Keratinocyte (primary cell): ENCODE measurements around the gene ABCB11. TPM values are rescaled to one million over a fixed set of nuclear protein-coding genes. Genes with fewer than 3 reads are reported as not detected.

Experiments
- DNase-seq: peaks from one replicate; pipeline ENCODE4 v3.0.0-alpha.2; 2011; ENCODE audit warnings: low read depth, missing footprints, low spot score
- FAIRE-seq: peaks from 2 replicates; lab custom pipeline; 2011; peaks lifted over from hg19 to GRCh38; lab: Jason Lieb, UNC
- H2AFZ ChIP-seq: 2 replicates; pipeline ENCODE4 v1.6.0; 2012; ENCODE audit warnings: low read length, control low read depth, inconsistent platforms; ENCODE audit not compliant: control insufficient read depth
- H3K27ac ChIP-seq: 2 replicates; pipeline ENCODE4 v1.5.1; 2011; ENCODE audit warnings: low read length; ENCODE audit not compliant: control insufficient read depth, insufficient read depth
- H3K27me3 ChIP-seq: 3 replicates; pipeline ENCODE4 v1.6.0; 2011; ENCODE audit warnings: low read length; ENCODE audit not compliant: control insufficient read depth, insufficient read depth; ENCODE audit errors: extremely low read depth
- H3K36me3 ChIP-seq, 2 experiments: 2 replicates in 1 of 2; 3 replicates in 1 of 2; pipeline ENCODE4 v1.5.1; 2011; ENCODE audit warnings: low read length in 2 of 2, mild to moderate bottlenecking in 1 of 2; ENCODE audit not compliant: control insufficient read depth in 2 of 2, insufficient read depth in 2 of 2; ENCODE audit errors: extremely low read depth in 1 of 2
- H3K4me1 ChIP-seq: 3 replicates; pipeline ENCODE4 v1.5.1; 2011; ENCODE audit warnings: low read length; ENCODE audit not compliant: control insufficient read depth, insufficient read depth; ENCODE audit errors: extremely low read depth
- H3K4me2 ChIP-seq: 3 replicates; pipeline ENCODE4 v1.6.0; 2011; ENCODE audit warnings: low read depth, low read length; ENCODE audit not compliant: control insufficient read depth, insufficient read depth; ENCODE audit errors: extremely low read depth
- H3K4me3 ChIP-seq, 3 experiments: fragments of 200-600 bp in 1 of 3; sonication (generic) in 1 of 3; 2 replicates in 2 of 3; 3 replicates in 1 of 3; pipeline ENCODE4 v1.5.1; 2011 to 2016; ENCODE audit warnings: low read length in 3 of 3, mild to moderate bottlenecking in 3 of 3, control low read depth in 2 of 3, inconsistent platforms in 1 of 3, low read depth in 1 of 3, mixed read lengths in 1 of 3, mixed run types in 1 of 3, moderate library complexity in 1 of 3; ENCODE audit not compliant: control insufficient read depth in 2 of 3, insufficient read depth in 2 of 3; ENCODE audit errors: extremely low read depth in 1 of 3
- H3K79me2 ChIP-seq: 2 replicates; pipeline ENCODE4 v1.6.0; 2012; ENCODE audit warnings: low read length; ENCODE audit not compliant: control insufficient read depth, insufficient read depth
- H3K9ac ChIP-seq: 3 replicates; pipeline ENCODE4 v1.6.0; 2011; ENCODE audit warnings: low read length; ENCODE audit not compliant: control insufficient read depth, insufficient read depth; ENCODE audit errors: extremely low read depth
- H3K9me1 ChIP-seq: 3 replicates; pipeline ENCODE4 v1.6.0; 2011; ENCODE audit warnings: low read length; ENCODE audit not compliant: control insufficient read depth, insufficient read depth; ENCODE audit errors: extremely low read depth
- H3K9me3 ChIP-seq: 2 replicates; pipeline ENCODE4 v1.5.1; 2012; ENCODE audit warnings: low read depth, low read length; ENCODE audit not compliant: control insufficient read depth
- H4K20me1 ChIP-seq: 3 replicates; pipeline ENCODE4 v1.6.0; 2011; ENCODE audit warnings: low read length; ENCODE audit not compliant: control insufficient read depth, insufficient read depth; ENCODE audit errors: extremely low read depth
- EZH2 ChIP-seq: IDR thresholded peaks from one replicate; pipeline ENCODE4 v1.6.1; 2012; ENCODE audit warnings: inconsistent platforms, mild to moderate bottlenecking, low read length, moderate library complexity
- dilution Hi-C: fragments of 300-500 bp; cut with MboI; formaldehyde crosslinking; loops from one replicate; pipeline ENCODE4 v1.7.0; 2020; ENCODE audit warnings: low sequenced_read_pairs; ENCODE audit not compliant: extremely low pct_ligation_motif_present
- polyA plus RNA-seq, 5 experiments: library from polyadenylated mRNA; depleted of rRNA in 3 of 5; stranded (reverse) in 3 of 5; stranded (forward) in 1 of 5; unstranded in 1 of 5; fragments of >200 nt; gene quantifications; 1 replicate in 1 of 5; 2 replicates in 3 of 5; 3 replicates in 1 of 5; pipeline versions ENCODE4 v1.2.1 to v1.2.3, GENCODE V29; 2011 to 2012; ENCODE audit warnings: missing spikeins in 2 of 5, low read depth in 1 of 5, low replicate concordance in 1 of 5
- TF ChIP-seq, protein P1 (sequence below), 3 experiments: IDR thresholded peaks in 1 of 3; conservative IDR thresholded peaks in 1 of 3; optimal IDR thresholded peaks in 1 of 3; 2 replicates in 2 of 3; 3 replicates in 1 of 3; pipeline versions ENCODE3 to v1.5.1; 2011; ENCODE audit warnings: low read length in 3 of 3, mild to moderate bottlenecking in 3 of 3, moderate library complexity in 2 of 3, control low read depth in 1 of 3, inconsistent platforms in 1 of 3; ENCODE audit not compliant: insufficient read depth in 2 of 3; ENCODE audit errors: extremely low read depth in 1 of 3

Gene ABCB11
- polyA plus RNA-seq, 1 donor (not counting 4 experiments of a cell fraction or from before 2014, with no cell fraction given): 0.03 TPM

DNA sequence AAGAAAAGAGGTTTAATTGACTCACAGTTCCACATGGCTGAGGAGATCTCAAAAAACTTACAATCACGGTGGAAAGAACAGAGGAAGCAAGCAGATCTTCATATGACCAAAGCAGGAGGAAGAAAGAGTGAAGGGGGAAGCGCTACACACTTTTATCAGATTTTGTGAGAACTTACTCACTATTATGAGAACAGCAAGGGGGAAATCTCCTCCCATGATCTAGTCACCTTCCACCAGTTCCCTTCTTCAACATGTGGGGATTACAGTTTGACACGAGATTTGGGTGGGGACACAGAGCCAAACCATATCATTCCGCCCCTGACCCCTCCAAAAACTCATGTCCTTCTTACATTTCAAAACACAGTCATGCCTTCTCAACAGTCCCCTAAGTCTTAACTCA, 75.8 kb downstream of the ABCB11 start:
- Histone ChIP-seq H3K79me2 (no peaks in the 10 kb centered on the region), H3K9me1 (no peaks in the 10 kb centered on the region), H3K4me2 (no peak overlapping the region), H3K27me3 (no peaks in the 10 kb centered on the region), H2AFZ (no peak overlapping the region), H3K27ac (no peak overlapping the region), H3K4me3 (no peak overlapping the region), H3K4me1 (no peaks in the 10 kb centered on the region), H3K36me3 (no peaks in the 10 kb centered on the region), H4K20me1 (no peaks in the 10 kb centered on the region), H3K9ac (no peak overlapping the region), H3K9me3 (no peaks in the 10 kb centered on the region)
- DNase-seq (no peak), FAIRE-seq (no peak)
- dilution Hi-C loops: no loop called here
- TF ChIP-seq, protein P1, sequence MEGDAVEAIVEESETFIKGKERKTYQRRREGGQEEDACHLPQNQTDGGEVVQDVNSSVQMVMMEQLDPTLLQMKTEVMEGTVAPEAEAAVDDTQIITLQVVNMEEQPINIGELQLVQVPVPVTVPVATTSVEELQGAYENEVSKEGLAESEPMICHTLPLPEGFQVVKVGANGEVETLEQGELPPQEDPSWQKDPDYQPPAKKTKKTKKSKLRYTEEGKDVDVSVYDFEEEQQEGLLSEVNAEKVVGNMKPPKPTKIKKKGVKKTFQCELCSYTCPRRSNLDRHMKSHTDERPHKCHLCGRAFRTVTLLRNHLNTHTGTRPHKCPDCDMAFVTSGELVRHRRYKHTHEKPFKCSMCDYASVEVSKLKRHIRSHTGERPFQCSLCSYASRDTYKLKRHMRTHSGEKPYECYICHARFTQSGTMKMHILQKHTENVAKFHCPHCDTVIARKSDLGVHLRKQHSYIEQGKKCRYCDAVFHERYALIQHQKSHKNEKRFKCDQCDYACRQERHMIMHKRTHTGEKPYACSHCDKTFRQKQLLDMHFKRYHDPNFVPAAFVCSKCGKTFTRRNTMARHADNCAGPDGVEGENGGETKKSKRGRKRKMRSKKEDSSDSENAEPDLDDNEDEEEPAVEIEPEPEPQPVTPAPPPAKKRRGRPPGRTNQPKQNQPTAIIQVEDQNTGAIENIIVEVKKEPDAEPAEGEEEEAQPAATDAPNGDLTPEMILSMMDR (optimal IDR thresholded peaks at IDR 0.05 in 1 of 3, IDR thresholded peaks at IDR 0.05 in 1 of 3, conservative IDR thresholded peaks at IDR 0.05 in 1 of 3; ENCODE audit: extremely low read depth in 1 of 3, insufficient read depth in 2 of 3, low read length in 3 of 3): no peak
- TF ChIP-seq EZH2: no peak

DNA sequence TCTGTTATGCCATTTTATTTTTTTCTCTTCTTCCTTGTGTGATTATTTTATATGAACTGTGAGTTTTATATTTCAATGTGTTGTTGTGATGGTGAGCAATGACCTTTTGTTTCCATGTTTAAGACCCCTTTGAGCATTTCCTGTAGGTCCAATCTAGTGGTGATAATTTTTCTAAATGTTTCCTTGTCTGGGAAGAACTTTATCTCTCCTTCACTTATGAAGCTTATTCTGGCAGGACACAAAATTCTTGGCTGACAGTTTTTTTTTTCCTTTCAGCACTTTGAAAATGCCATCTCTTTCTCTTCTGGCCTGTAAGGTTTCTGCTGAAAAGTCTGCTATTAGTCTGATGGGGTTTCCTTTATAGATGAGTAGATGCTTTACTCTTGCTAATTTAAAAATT, 76.9 kb downstream of the ABCB11 start:
- Histone ChIP-seq H3K9me3 (no peaks in the 10 kb centered on the region), H4K20me1 (no peaks in the 10 kb centered on the region), H3K27me3 (no peaks in the 10 kb centered on the region), H2AFZ (no peak overlapping the region), H3K4me3 (no peak overlapping the region), H3K36me3 (no peaks in the 10 kb centered on the region), H3K27ac (no peak overlapping the region), H3K9ac (no peak overlapping the region), H3K4me2 (no peak overlapping the region), H3K4me1 (no peaks in the 10 kb centered on the region), H3K79me2 (no peaks in the 10 kb centered on the region), H3K9me1 (no peaks in the 10 kb centered on the region)
- TF ChIP-seq, protein P1 (optimal IDR thresholded peaks at IDR 0.05 in 1 of 3, IDR thresholded peaks at IDR 0.05 in 1 of 3, conservative IDR thresholded peaks at IDR 0.05 in 1 of 3; ENCODE audit: extremely low read depth in 1 of 3, insufficient read depth in 2 of 3, low read length in 3 of 3): no peak
- TF ChIP-seq EZH2: no peak
- DNase-seq (no peak), FAIRE-seq (no peak)
- dilution Hi-C loops: no loop called here
